Globus pallidus (tissue), 1 donor: ENCODE results near the gene RASD2.
"Not testable (repeated sequence)": the region's sequence is repeated elsewhere in the genome, so short reads cannot be mapped to it uniquely, and the experiment has no call there.

Source experiments
- DNase-seq: peaks from one replicate; pipeline ENCODE4 v3.0.0-alpha.2; 2015; ENCODE audit warnings: low spot score

The RASD2 gene, protein sequence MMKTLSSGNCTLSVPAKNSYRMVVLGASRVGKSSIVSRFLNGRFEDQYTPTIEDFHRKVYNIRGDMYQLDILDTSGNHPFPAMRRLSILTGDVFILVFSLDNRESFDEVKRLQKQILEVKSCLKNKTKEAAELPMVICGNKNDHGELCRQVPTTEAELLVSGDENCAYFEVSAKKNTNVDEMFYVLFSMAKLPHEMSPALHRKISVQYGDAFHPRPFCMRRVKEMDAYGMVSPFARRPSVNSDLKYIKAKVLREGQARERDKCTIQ

DNA sequence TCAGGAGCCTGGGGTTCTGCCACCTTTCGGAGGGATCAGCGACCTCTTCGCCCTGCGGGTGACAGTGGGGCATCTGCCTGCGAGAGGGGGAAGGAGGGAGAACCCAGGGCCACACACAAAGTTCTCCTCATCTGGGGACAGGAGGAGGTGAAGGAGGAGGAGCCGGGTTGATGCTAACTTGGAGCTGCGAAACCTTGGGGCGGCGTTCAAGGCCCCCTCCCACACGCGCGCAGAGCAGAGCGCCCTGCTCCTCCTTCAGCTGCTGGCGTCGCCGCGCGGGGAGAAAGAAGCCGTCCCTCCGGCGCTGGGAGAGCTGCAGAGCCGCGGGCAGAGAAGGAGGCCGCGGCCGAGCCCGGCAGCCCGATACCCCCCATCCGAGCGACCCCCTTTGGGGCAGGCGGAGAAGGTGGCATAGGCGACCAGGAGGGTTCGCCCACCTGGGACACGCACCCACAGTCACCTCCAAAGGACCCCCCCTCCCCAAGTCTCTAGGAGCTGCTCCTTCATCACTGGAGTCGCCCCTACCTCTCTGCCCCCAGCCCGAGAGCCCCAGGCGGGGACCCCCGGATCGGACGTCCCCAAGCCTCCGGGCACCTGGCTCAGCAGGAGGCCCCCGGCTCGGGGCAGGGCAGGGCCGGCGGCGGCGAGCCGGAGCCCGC, at the start of gene RASD2:
Gene RASD2, plus strand, starts transcription at position 237 of the 659 bp plus-strand sequence. CDS start 5,979 bp downstream, outside the sequence.
- no peak for DNase-seq

DNA sequence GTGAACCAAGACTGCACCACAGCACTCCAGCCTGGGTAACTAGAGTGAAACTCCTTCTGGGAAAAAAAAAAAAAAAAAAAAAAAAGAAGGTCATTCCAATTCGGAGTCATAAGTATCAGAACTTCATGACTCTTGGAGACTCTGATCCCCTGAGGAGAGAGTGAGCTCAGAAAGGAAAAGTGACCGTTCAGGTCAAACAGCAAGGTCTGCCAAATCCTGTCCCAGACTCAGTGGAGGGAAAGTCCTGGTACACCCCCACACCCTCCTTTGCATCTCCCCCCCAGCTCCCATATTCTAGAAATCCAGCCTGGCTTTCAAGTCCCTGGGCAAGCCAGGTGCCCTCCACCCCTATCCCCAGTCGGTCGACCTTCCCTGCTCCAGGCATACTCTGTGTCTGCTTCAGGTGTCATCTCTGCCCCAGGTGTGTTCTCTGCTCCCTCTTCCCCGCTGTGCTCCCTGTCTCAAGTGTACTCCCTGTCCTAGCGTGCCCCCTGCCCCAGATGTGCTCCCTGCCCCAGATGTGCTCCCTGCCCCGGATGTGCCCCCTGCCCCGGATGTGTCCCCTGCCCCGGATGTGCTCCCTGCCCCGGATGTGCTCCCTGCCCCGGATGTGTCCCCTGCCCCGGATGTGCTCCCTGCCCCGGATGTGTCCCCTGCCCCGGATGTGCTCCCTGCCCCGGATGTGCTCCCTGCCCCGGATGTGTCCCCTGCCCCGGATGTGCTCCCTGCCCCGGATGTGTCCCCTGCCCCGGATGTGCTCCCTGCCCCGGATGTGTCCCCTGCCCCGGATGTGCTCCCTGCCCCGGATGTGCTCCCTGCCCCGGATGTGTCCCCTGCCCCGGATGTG, 49.3 kb upstream of the RASD2 start:
- DNase-seq: not testable (repeated sequence)

DNA sequence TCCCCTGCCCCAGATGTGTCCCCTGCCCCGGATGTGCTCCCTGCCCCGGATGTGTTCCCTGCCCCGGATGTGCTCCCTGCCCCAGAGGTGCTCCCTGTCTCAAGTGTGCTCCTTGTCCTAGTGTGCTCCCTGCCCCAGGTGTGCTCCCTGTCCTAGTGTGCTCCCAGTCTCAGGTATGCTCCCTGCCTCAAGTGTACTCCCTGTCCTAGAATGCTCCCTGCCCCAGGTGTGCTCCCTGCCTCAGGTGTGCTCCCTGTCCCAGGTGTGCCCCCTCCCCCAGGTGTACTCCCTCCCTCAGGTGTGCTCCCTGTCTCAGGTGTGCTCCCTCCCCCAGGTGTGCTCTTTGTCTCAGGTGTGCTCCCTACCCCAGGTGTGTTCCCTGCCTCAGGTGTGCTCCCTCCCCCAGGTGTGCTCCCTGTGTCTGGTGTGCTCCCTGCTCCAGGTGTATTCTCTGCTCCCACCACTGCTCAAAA, 48.7 kb upstream of the RASD2 start:
- no peak for DNase-seq

DNA sequence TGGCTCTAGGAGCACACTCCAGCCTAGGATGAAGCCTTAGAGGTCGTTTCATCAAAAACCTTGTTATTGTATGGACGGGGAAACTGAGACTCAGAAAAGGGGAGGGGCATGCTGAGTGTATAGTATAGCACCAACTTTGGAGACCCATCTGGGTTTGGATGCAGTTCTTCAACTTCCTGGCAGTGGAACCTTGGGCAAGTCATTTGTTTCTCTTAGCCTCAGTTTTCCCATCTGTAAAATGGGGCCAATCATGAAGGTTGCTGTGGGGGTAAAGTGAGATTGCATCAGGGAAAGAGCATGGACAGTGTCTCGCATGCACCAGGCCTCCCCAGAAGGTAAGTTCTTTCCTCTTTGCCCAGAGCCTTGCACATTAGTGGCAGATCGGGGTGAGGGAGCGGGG, 47.6 kb upstream of the RASD2 start:
- no peak for DNase-seq

DNA sequence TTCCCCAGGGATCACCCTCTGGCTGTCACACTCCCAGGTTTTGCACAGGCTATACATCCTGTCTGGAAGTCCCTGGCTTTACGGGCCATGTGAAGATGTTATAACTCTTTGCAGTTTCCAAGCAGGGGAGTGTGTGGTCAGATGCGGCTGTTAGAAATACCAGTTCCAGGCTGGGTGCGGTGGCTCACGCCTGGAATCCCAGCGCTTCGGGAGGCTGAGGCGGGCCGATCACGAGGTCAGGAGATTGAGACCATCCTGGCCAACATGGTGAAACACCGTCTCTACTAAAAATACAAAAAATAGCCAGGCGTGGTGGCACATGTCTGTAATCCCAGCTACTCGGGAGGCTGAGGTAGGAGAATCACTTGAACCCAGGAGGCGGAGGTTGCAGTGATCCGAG, 44.9 kb upstream of the RASD2 start:
- DNase-seq: not testable (repeated sequence)

DNA sequence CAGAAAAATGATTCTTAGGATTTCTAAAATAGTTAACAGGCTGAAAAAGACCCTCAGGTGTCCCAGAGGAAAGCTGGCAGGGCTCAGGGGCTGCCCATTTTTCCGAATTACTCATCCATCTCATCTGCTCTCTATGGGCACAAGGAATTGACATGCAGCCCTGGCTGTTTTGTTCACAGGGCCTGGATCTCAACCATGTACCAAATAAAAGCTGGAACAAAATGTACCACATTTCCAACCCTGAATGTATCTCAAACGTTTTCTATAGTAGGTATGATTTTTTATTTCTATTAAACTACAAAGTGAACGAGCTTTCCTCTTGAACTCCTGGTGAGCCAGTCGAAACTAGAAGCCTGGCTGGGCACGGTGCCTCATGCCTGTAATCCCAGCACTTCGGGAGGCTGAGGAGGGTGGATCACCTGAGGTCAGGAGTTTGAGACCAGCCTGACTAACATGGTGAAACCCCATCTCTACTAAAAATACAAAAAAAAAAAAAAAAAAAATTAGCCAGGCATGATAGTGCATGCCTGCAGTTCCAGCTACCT, 43.8 kb upstream of the RASD2 start:
- DNase-seq: no peak

DNA sequence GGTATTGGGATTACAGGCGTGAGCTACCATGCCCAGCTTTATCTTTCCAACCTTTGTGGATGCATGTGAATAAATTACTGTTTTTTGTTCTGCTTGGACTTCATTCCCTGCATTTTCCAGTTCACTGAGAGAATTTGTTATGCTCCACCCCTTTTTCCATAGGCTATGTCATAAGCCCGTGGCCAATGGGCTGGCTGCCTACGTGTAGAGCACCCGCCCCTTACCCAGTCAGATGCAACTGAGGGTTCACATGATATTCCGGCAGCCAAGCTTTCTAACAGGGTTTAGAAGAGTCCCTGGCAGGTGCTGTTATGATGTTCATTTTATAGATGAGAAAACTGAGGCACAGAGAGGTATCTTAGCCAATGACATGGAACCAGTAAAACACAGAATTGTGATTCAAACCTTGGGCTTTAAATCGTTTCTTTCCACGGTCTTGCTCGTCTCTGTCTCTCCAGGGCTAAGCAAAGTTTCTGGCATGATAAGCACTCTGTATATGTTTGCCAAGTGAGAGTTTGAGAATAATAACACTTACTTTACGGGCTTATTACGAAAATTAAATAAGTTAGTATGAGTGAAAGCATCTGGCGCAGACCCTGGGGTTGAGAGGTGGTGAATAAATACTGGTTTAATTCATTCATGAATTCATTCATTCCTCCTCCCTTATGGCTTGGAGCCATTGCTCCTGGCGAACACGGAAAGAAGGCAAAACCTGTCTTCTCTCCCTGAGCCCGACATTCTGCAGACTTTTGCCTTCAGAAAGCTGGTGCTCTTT, 42.4 kb upstream of the RASD2 start:
- no peak for DNase-seq

DNA sequence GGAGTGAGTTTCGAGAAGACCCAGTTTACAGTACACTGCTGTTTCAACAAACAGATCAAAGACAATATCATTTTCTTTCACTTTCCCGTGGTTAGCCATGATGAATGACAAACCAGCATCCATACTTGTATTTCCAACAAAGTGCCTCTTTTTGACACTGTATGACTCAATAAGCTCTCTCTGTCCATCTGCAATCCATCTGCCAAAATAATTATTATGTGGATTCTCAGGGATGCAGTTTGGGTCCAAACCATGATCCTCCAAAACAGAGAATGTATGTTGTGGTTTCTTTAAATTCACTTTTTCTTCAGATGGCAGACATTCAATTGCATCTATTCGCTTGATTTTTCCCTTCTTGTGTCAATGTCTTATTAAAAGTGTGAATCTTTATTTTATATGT, 37.8 kb upstream of the RASD2 start:
- DNase-seq: no peak

DNA sequence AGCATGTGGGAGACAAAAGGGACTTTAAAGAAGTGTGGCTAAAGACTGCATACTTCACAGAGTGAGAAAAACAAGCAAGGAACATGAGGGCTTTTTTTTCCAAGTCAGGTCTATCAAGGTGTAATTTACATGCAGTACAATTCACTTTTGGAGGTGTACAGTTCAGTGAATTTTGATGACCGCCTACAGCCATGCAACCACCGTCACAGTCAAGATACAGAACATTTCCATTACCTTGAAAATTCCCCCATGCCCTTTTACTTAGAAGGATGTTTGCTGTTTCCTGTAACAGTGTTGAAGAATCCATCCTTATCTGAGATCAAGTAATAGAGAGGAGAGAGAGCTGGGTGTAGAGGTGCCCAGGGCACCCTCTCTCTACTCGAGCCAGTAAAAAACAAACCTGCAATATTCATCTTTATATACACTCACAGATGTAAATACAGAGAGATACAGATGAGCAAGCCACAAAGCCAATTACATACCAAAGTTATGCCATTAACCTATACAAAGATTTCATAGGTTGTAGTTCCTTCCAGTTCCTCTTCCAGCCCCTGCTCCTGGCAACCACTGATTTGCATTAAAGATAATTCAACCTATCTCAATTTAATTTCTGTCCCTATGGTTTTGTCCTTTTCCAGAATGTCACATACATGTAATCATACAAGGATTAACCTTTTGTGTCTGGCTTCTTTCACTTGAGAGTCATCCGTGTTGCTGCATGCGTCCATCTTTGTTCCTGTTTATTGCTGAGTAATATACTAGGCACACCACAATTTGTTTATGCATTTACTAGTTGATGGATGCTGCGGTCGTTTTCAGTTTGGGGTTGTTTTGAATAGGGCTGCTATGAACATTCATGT, 35.0 kb upstream of the RASD2 start:
- no peak for DNase-seq

DNA sequence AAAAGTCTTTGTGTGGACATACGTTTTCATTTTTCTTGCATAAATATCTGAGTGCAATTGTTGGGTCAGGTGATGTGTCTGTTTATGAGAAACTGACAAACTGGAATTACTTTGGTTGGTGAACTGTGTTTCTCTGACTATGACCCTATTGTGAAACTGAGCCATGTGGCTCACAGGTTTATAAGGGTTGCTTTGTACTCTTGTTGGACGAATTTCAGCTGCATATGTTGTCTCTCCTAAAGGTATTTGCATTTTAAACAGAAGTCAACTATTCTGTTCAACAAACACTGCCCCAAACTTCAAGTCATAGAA, 34.4 kb upstream of the RASD2 start:
- peak; percentile 33 for DNase-seq

DNA sequence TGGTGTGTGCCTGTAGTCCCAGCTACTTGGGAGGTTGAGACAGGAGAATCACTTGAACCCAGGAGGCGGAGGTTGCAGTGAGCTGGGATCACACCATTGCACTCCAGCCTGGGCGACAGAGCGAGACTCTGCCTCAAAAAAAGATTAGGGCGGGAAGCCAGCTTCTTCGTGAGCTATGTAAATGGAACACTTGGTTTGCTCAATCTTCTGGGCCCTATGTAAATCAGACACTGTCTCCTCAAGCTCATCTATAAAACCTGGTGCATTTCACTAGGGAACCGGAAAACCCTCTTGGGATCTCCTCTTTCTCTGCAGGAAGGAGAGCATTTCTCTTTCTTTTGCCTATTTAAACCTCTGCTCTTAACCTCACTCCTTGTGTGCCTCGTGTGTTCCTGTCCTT, 32.8 kb upstream of the RASD2 start:
- not testable (repeated sequence) for DNase-seq

DNA sequence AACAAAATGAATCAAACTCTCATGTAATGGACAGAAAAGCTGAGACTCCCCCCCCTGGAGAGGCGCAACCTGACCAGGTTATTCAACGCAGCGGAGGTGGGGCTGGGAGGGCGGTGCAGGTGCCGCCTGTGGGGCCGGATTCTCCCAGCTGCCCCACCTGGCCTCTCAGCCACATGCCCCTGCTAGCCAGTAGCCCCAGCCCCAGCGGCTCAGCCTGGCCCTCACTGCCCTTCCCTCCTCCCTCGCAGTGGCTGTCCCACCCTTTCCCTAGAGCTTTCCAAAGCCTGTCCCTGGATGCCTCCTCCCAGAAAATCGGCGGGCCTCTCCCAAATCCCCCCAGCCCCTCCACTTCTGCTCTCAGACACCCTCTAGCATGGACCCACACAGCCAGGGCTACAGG, 31.2 kb upstream of the RASD2 start:
- no peak for DNase-seq

DNA sequence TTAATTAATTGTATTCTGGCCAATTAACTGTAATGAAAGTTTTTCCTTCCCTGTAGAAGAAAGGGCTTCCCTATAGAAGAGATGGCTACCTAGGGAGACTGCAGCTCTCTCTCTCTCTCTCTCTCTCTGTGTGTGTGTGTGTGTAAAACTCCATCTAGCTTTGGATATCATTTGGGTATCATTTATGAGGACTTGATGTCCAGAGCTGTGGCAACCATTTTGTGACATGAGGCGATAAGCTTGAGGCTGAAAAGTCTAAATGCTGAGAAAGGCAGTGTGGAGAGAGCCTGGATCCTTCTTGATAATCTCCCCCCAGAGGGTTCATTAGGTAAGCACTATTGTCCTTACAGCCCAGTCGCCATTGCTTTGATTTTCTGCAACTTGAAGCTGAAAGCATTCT, 30.7 kb upstream of the RASD2 start:
- DNase-seq: no peak

DNA sequence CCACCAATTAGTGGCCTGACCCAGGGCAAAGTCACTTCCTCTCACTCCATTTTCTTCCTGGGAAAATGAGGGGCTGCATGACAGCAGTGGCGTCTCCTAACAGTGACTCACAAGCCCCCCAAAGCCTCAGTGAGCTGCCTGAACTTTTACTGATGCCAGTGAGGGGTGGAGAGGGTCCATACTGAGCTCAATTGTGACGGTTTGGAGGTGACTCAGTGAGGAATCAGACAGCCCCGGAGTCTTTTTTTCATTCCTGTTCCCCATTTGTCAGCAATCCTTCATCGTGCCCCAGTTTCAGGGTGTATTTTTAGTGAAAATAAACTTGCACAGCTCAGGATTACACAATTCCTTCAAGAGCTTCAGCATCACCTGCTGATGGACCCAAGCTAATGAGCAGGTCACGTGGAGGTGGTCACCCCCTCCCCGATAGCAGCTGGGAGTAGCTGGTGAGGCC, 30.1 kb upstream of the RASD2 start:
- DNase-seq: no peak

DNA sequence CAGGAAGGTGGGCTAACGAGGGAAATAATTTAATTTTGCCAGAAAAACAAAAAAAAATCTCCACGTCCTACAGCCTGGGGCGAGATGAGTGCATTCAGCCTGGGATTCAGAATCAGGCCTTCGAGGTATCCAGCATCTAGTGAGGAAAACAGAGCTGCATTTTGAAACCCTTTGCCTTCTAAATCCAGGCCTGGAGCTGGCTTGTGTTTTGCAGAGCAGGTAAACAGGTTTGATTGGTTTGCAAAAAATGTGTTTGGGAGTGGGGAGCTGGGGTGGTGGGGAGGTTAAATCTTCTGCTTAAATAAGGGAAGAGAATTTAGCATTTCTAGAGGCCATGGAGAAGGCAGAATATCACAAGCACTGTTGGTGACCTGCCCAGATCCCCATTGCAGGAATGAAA, 29.7 kb upstream of the RASD2 start:
- no peak for DNase-seq

DNA sequence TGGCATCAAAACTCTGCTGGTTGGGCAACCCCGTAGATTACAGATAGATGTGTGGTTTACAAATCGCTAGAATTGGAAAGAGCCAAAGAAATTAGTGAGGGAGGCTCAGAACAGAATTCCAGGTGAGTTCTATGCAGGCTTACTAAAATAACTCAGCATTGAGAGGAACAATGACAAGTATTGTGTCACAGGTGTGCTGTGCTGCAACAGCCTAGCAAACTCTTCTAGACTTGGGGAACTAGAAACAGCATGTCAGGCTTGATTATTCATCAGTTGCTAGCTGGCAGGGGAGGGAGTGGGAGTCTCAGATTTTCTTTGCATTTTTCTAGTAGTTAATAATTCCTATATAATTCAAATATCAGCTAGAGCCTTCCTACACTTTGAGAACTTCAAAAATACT, 26.3 kb upstream of the RASD2 start:
- no peak for DNase-seq

DNA sequence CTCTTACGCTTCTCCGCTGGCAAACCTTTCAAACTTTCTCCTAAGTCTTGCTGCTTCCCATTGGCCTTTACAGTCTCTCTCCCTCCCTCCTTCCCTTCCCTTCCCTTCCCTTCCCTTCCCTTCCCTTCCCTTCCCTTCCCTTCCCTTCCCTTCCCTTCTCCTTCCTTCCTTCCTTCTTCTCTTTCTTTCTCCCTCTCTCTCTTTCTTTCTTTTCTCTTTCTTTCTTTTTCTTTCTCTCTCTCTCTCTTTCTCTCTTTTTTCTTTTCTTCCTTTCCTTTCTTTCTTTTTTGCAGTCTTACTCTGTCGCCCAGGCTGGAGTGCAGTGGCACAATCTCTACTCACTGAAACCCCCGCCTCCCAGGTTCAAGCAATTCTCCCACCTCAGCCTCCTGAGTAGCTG, 24.7 kb upstream of the RASD2 start:
- DNase-seq: not testable (repeated sequence)

DNA sequence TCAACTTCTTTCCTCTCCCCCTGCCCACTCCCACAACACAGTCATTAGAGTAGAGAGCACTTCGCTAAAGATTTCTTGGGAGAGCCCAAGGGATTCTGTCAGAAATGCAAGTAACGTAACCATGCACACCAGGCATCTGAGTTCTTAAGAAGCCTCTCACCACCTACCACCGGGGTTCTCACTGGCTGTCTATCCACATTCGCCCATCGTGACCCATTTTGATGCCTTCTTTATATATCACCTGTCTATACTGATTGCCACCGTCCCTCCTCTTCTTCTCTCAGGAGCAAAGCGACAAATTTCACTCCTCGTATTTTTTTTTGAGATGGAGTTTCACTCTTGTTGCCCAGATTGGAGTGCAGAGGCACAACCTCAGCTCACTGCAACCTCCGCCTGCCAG, 23.9 kb upstream of the RASD2 start:
- DNase-seq: no peak

DNA sequence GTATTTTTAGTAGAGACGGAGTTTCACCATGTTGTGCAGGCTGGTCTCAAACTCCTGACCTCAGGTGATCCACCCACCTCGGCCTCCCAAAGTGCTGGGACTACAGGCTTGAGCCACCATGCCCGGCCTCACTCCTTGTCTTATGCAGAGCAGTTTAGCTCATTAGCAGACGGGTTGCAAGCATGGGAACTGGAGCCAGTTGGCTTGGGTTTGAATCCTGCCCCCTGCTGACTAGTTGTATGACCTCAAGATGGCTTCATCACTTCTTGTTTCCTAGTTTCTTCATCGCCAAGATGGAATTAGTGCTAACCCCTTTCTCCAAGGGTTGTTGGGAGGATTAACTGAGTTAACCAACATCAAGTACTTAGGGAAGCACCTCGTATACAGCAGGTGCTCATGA, 23.4 kb upstream of the RASD2 start:
- no peak for DNase-seq

DNA sequence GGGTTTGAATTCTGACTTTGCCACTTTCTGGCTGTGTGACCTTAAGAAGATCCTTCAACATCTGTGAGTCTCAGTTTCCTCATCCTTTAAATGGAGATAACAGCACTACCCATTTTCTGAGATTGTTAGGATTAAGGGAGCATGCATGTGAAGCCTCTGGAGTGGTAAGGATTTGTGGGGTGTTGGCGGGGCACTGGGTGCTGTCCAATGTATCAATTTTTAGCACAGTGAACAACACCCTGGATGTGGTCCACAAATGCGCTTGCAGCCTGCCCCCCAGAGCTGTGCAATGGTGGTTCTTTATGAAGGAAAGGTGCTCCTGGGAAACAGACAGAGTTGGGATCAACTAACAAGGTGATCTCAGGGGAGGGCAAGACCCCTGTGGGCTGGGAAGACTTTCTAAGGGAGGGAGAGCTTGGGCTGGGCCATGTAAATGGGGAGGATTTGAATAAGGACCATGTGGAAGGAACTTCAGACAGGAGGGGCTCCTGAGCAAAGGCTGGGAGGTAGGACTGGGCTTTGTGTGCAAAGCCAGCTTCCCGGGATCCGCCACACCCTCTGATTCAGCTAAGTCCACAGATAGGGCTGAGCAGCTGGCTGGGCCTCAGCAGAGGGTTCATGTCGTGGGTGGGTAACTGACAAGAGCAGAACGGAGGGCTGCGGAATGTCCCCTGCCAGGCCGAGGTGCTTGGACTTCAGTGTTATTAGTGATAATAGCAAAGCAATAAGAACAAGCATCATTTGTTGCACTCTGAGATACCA, 22.7 kb upstream of the RASD2 start:
- no peak for DNase-seq
